OCI-LY7 (cell line): ENCODE data around the gene HLA-DMB. TPM values are rescaled to one million over a fixed set of nuclear protein-coding genes. Genes with fewer than 3 reads are reported as not detected.

ENCODE experiments used
- BruUV-seq: library from RNA; stranded (reverse); fragments of 400-500 nt; replicated peaks from 2 replicates; lab custom pipeline; 2021; lab: Mats Ljungman, UMichigan
- CTCF ChIA-PET: fragments of 300-600 bp; sonication (Branson Sonifier 250); formaldehyde crosslinking; loops from one replicate; lab custom pipeline; 2022; ENCODE audit warnings: antibody characterized with exemption; ENCODE audit not compliant: unreplicated experiment; lab: Charles Lee
- POLR2A ChIA-PET: fragments of 300-600 bp; sonication (Branson Sonifier 250); formaldehyde crosslinking; loops from one replicate; lab custom pipeline; 2022; ENCODE audit warnings: antibody characterized with exemption; lab: Charles Lee
- DNase-seq: peaks from one replicate; pipeline ENCODE4 v3.0.0-alpha.2; 2015; ENCODE audit warnings: low spot score
- H2AFZ ChIP-seq: fragments of 200-600 bp; sonication (generic), shearing (Covaris generic); 2 replicates; pipeline ENCODE4 v1.6.1; 2014; ENCODE audit warnings: mild to moderate bottlenecking, antibody characterized with exemption, low read length, moderate library complexity
- H3K27ac ChIP-seq: fragments of 200-600 bp; sonication (generic); 2 replicates; pipeline ENCODE4 v1.5.1; 2014; ENCODE audit warnings: mixed run types, low read depth, mild to moderate bottlenecking, moderate library complexity, low read length, inconsistent platforms; ENCODE audit not compliant: poor library complexity, severe bottlenecking
- H3K36me3 ChIP-seq: fragments of 200-600 bp; sonication (generic); 2 replicates; pipeline ENCODE4 v1.6.1; 2014; ENCODE audit warnings: mild to moderate bottlenecking, antibody characterized with exemption, low read length, moderate library complexity, mixed read lengths; ENCODE audit not compliant: insufficient read depth
- H3K4me1 ChIP-seq: fragments of 200-600 bp; sonication (generic); 2 replicates; pipeline ENCODE4 v1.5.1; 2014; ENCODE audit warnings: mild to moderate bottlenecking, low read length; ENCODE audit not compliant: insufficient read depth, poor library complexity, severe bottlenecking
- H3K4me2 ChIP-seq: fragments of 200-600 bp; sonication (generic); 2 replicates; pipeline ENCODE4 v1.6.1; 2014; ENCODE audit warnings: mild to moderate bottlenecking, low read length
- H3K4me3 ChIP-seq: fragments of 200-600 bp; sonication (generic); 2 replicates; pipeline ENCODE4 v1.5.1; 2014; ENCODE audit warnings: mild to moderate bottlenecking, low read depth, low read length; ENCODE audit not compliant: poor library complexity, severe bottlenecking
- H3K79me2 ChIP-seq: fragments of 200-600 bp; sonication (generic); 2 replicates; pipeline ENCODE4 v1.6.1; 2016; ENCODE audit warnings: low read depth, mild to moderate bottlenecking, low read length, moderate library complexity, mixed read lengths; ENCODE audit not compliant: insufficient read depth
- H3K9me2 ChIP-seq: fragments of 200-600 bp; sonication (generic); 2 replicates; pipeline ENCODE4 v1.6.1; 2016; ENCODE audit warnings: mild to moderate bottlenecking, low read length, mixed read lengths; ENCODE audit not compliant: insufficient read depth
- H3K9me3 ChIP-seq: fragments of 200-600 bp; sonication (generic); 2 replicates; pipeline ENCODE4 v1.6.1; 2014; ENCODE audit warnings: mild to moderate bottlenecking, mixed run types, low read length, mixed read lengths
- H4K20me1 ChIP-seq: fragments of 200-600 bp; sonication (generic); 2 replicates; pipeline ENCODE4 v1.6.1; 2014; ENCODE audit warnings: mild to moderate bottlenecking, antibody characterized with exemption, low read length, moderate library complexity, mixed read lengths; ENCODE audit not compliant: insufficient read depth
- CTCF ChIP-seq: fragments of 200-600 bp; sonication (generic); conservative IDR thresholded peaks from 2 replicates; pipeline ENCODE4 v1.5.1; 2014; ENCODE audit warnings: mild to moderate bottlenecking, antibody characterized with exemption, low read length, moderate library complexity, mixed read lengths
- EZH2phosphoT487 ChIP-seq: fragments of 200-600 bp; sonication (generic); IDR thresholded peaks from 2 replicates; pipeline ENCODE4 v1.6.1; 2018; ENCODE audit warnings: low read depth, borderline replicate concordance, mild to moderate bottlenecking, mixed run types, antibody characterized with exemption, low read length, moderate library complexity, mixed read lengths
- intact Hi-C: fragments of 100-400 bp; cut with micrococcal nuclease; formaldehyde crosslinking; loops from one replicate; pipeline ENCODE4 v1.10.0; 2022; ENCODE audit not compliant: unreplicated experiment
- total RNA-seq, 2 experiments: library from RNA; depleted of rRNA in 1 of 2; stranded (reverse); fragments of >200 nt in 1 of 2; shearing (Covaris generic) in 1 of 2; gene quantifications; 2 replicates each; pipeline ENCODE4 v1.2.3, GENCODE V29; 2014 to 2022

HLA-DMB gene
- total RNA-seq, 2 experiments from 2014 or later = 78.5 to 85.1 TPM

DNA sequence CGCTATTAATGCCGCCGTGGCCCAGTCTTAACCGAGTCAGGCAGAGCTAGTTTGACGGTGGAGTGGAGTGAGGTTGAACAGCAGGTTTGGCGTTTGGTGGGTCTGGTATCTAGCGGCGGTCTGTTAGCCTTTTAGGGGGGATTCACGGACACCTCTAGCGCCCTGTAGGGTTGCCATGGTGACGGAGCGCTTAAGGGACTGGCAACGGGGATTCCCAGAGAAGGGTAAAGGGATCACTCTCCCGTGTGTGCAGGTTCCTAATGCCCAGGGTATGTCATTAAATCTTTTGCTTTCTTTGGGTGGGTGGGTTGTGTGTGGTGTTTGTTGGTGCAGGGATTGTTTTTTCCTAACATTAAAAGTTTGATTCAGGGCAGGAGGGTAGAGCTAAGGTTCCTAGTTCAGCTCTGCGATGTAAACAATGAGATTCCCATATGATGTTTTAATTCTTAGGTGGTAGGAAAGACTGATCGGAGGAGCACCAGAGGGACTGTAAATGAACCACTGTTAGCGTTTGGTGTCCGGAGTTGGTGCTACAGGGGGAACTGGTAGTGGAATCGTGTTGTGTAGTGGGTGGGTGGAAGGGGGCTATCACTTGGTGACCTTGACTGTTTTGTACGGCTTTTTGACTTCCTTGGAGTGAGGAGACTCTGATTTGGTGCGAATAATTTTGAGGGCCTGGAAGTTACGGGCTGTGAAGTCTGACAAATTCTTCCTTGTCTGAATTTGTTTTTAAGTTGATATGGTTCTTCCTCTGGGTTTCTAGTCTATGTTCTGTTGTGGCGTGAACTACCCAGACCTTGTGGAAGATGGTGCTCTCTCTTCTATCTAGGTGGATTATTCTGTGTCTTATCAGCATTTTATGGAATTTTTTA is 32.6 kb upstream of the HLA-DMB start:
- peak; percentile 62 for DNase-seq

DNA sequence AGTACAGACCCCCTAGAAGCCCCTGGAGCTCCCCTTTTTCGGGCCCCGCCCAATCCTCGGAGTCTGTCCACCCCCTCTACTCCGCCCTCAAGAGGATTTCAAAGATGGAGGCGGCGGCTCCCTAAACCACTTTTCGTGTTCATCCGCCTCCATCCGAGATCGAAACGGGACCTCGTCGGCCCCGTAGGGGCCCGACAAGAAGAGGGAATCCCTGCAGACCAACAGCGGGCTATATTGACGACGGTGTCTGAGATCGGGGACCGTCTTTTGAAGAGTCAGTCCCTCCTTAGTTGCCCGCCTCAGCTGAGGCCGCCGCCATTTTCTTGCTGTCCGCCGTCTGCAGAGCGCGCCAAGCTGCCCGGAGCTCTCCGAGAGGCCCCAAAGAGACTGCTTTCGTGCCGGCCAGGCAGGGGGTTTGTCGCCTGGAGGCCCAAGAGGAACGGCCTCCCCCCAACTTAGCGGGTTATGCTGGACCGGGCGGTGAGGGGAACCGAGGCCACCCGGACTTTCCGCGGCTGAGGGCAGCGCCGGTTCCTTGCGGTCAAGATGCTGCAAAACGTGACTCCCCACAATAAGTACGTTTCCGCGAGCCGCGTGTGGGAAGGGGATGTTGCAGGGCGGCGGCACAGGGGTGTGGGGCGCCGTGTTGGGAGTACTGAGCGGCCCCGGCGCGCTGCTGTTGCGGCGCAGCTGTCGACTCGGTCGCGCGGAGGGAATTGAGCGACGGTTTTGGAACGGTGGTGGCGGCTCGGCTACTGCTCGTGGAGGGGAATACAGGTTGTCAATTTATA is 31.7 kb upstream of the HLA-DMB start:
- Histone ChIP-seq H4K20me1 (peaks cover 48% of the 10 kb centered on the region), H3K27ac (peak overlapping the region; percentile 99), H3K4me1 (peaks cover 26% of the 10 kb centered on the region), H2AFZ (no peak overlapping the region), H3K4me3 (peak overlapping the region; percentile 93), H3K4me2 (peak overlapping the region; percentile 90), H3K36me3 (peaks cover 71% of the 10 kb centered on the region), H3K9me3 (no peaks in the 10 kb centered on the region), H3K9me2 (no peaks in the 10 kb centered on the region), H3K79me2 (peaks cover 84% of the 10 kb centered on the region)
- TF ChIP-seq EZH2phosphoT487 (no peak), CTCF (no peak)
- intact Hi-C loops = loop anchor here (1.0 to 5.0 kb wide), 2 partner anchors 31 to 130 kb away; partner anchors contain the start of genes HLA-DMB and PSMB8
- no TSS peak for BruUV-seq
- DNase-seq = peak; percentile 54
- ChIA-PET POLR2A (interaction anchor here (0.6 to 7.8 kb wide), 33 partner anchors 8 to 782 kb away, joined by 3 to 203 read pairs (median 5); partner anchors contain the start of genes HLA-DMA, HLA-DMB, HLA-DOB and HLA-DPB1), CTCF (interaction anchor here (0.8 to 2.4 kb wide), 6 partner anchors 12 to 57 kb away, joined by 3 to 23 read pairs (median 8); partner anchors contain the start of gene HLA-DMA)

More for the DNA sequence above, 32.6 kb upstream of the HLA-DMB start:
- Histone ChIP-seq H3K4me1 (peaks cover 26% of the 10 kb centered on the region), H3K79me2 (peaks cover 87% of the 10 kb centered on the region), H3K4me3 (peak overlapping the region; percentile 93), H4K20me1 (peaks cover 51% of the 10 kb centered on the region), H3K36me3 (peaks cover 79% of the 10 kb centered on the region), H2AFZ (no peak overlapping the region), H3K9me2 (no peaks in the 10 kb centered on the region), H3K27ac (peak overlapping the region; percentile 99), H3K9me3 (no peaks in the 10 kb centered on the region), H3K4me2 (peak overlapping the region; percentile 90)
- BruUV-seq = TSS peak; percentile 42
- ChIA-PET CTCF (interaction anchor here (1.2 kb wide), 1 partner anchor 11 kb away, joined by 6 read pairs; no protein-coding TSS in a partner anchor), POLR2A (interaction anchor here (0.6 to 2.4 kb wide), 3 partner anchors 9 to 127 kb away, joined by 3 to 14 read pairs (median 3); no protein-coding TSS in a partner anchor)
- TF ChIP-seq EZH2phosphoT487 = no peak
- TF ChIP-seq CTCF = no peak
- intact Hi-C loops = loop anchor here (5.0 kb wide), 1 partner anchor 131 kb away; the partner anchor contains the start of gene PSMB8
